GM19239 (cell line): ENCODE results near the gene CNIH2.
"Not testable (repeated sequence)": the region's sequence is repeated elsewhere in the genome, so short reads cannot be mapped to it uniquely, and the experiment has no call there.

Source experiments
- DNase-seq: peaks from one replicate; pipeline ENCODE4 v3.0.0; 2011; ENCODE audit warnings: low spot score; ENCODE audit not compliant: insufficient read length
- FAIRE-seq: peaks from 2 replicates; lab custom pipeline; 2011; peaks lifted over from hg19 to GRCh38; lab: Jason Lieb, UNC

The CNIH2 gene

DNA sequence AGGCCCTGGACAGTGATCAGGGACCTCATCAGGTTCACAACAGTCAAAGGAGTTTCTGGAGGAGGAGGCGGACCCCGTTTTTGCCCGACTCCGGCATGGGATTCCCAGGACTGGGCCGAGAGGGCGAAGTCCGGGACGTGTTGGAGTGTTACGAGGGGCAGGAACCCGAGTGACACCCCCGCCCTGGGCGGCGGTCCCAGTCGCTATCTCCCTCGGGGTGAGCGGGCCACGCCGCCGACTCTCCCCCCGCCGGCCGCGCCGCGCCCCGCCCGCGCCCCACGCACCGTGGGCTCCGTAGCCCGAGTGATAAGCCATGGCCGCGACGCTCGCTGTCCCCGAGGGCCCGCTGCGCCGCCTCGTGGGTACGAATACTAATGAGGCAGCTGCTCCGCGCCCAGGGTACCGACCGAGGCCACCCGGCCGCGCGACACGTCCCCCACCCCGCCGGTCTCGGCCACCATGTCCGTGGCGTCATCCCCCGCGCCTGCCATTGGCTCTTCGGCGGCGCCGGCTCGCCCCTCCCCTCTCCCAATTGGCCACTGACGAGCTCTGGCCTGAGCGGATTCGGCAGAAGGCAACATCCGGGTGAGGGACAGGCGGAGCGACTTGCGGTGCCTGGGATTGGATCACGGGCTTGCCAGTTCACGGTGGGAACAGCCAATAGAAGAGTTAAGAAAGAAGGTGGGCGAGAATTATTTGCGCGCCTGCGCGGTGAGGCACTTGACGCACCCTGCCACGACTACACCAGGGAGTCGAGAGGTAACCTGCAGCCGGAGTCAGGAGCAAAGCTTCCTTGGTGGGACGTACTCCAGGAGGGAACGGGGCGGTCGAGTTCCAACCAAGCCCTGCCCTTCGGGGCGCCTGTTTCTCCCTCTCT is 10.9 kb downstream of the CNIH2 start, which contains the start of gene YIF1A:
TSS of gene YIF1A (minus strand) at position 473 of the 877 bp plus-strand sequence. CDS start at position 315, 158 bp downstream.
- DNase-seq (peak; percentile 100), FAIRE-seq (peak; percentile 99)

DNA sequence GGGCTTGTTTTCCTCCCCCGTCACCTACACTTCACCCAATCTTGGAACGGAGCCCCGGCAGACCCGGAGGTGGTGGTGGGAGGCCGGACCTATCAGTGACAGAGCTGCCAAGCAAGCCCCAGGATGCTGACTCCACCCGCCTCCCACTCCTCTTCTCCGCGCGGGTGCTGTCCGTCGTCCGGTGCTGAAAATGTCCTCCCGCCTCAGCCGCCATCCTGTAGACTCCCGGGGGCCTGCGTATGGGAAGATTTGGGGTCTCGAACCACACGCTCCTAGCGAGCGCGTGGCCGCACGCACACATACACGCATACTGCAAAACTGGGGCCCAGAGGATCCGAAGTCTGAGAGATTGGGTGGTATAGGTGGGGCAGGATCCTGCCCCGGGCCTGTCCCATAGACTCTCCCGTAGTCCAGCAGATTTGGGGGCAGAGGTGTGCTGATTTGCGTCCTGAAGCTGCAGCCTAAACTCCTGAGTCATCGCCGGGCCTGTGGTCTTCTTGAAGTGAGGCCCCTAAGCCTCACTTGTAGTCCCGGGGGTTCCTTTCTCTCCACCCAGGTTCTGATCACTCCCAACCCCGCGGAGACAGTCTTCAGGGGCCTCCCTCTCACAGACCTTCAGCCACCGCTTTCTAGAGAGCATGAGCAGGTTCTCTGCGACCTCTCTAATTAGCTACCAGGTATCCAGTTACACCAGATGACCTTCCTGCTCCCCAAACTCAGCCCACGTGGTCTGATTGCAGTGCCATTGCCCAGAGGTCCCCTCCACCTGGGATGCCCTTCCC is 11.8 kb downstream of the CNIH2 start:
- DNase-seq, result peak; percentile 96
- no peak for FAIRE-seq

DNA sequence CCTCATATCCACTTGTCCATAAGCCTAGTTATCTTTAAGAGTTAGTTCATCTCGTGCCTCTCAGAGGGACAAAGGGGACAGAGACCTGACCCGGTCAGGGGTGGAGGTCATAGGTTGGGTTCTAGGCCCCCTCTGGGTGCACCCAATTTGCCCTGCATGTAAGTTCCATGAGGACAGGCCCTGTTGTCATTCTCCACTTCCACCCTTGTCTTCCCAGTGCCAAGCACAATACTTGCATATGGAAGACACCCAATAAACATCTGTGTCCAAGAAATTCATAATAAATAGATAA is 12.3 kb downstream of the CNIH2 start:
- FAIRE-seq (no peak), DNase-seq (no peak)

DNA sequence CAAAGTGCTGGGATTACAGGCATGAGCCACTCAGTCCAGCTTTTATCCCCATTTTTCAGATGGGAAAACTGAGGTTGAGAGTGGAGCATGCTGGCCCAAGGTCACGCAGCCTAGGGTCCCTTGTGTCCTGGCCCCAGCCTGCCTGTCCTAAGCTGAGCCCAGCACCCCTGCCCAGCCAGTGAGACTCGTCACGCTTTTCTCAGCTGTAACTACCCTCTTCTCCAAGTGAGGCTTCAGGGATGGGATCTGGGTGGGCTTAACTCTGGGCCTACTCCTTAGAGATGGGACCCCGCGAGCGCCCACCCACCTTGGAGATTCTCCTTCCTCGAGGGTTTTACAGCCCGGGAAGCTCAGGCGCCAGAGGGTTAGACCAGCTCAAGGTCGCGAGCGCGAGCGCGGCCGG is 13.3 kb downstream of the CNIH2 start:
- FAIRE-seq, result no peak
- DNase-seq, result no peak

- FAIRE-seq (no peak), DNase-seq (no peak)
These were observed 13.9 kb downstream of the CNIH2 start, which contains the start of gene TMEM151A for GRCh38 chr11:66291706-66292542. TMEM151A (plus strand) TSS chr11:66291894; CDS start chr11:66292014, 120 bp downstream.

GRCh38 chr11:66292543-66293332 is 14.8 kb downstream of the CNIH2 start:
- FAIRE-seq, result no peak

GRCh38 chr11:66293352-66293751 is 15.4 kb downstream of the CNIH2 start:
- no peak for DNase-seq
- FAIRE-seq, result no peak

More at GRCh38 chr11:66292543-66293332, 14.8 kb downstream of the CNIH2 start:
- no peak for DNase-seq

- FAIRE-seq, result no peak
- no peak for DNase-seq
These were observed 16.0 kb downstream of the CNIH2 start for GRCh38 chr11:66293777-66294625.

DNA sequence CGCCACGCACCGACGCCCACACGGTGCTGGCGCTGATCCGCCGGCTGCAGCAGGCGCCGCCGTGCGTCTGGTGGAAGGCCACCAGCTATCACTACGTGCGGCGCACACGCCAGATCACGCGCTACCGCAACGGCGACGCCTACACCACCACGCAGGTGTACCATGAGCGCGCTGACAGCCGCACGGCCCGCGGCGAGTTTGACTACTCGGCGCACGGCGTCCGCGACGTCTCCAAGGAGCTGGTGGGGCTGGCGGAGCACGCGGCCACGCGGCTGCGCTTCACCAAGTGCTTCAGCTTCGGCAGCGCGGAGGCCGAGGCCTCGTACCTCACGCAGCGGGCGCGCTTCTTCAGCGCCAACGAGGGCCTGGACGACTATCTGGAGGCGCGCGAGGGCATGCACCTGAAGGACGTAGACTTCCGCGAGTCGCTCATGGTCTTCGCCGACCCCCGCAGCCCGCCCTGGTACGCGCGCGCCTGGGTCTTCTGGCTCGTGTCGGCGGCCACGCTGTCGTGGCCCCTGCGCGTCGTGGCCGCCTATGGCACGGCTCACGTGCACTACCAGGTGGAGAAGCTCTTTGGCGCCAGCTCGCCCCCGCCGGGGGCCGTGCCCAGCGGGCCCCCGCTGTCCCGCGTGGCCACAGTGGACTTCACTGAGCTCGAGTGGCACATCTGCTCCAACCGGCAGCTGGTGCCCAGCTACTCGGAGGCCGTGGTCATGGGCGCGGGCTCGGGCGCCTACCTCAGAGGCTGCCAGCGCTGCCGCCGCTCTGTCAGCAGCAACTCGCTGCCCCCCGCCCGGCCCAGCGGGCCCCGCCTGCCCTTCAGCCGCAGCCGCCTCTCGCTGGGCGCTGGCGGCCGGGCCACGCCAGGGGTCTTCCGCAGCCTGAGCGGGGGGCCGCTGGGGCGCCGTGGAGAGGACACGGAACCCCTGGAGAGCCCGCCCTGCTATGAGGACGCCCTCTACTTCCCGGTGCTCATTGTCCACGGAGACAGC is 16.9 kb downstream of the CNIH2 start:
- DNase-seq, result no peak
- FAIRE-seq, result no peak

DNA sequence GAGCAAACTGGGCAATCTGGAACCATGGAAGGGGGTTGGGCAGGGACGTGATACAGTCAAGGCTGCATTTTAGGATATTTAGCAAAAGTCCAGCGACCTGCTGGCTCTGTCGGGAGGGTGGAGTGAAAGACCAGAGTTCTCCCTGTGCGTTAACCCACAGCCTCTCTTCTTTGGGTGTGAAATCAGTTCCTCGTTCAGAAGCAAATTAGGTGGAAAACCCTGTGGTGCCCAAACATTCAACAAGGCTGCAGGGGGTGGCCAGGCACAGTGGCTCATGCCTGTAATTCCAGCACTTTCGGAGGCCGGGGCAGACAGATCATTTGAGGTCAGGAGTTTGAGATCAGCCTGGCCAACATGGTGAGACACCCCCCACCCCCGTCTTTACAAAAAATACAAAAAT is 19.6 kb downstream of the CNIH2 start:
- FAIRE-seq, result no peak
- DNase-seq, result no peak

DNA sequence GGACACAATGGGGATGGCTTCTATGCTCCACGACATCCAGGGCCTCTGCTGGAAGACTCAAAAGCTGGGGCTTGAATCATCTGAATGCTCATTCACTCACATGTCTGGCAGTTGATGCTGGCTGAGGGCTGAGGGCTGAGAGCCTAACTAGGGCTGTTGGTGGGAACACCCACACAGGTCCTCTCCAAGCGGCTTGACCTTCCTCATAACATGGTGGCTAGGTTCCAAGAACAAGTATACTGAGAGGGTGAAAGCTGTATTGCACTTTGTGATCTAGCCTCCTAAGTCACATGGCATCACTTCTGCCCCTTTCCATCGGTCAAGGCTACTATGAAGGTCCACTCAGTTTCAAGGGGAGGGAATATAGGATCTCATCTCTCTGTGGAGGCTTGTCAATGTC is 21.2 kb downstream of the CNIH2 start:
- DNase-seq (no peak), FAIRE-seq (no peak)

GRCh38 chr11:66302656-66303055 is 24.7 kb downstream of the CNIH2 start:
- no peak for FAIRE-seq
- no peak for DNase-seq

DNA sequence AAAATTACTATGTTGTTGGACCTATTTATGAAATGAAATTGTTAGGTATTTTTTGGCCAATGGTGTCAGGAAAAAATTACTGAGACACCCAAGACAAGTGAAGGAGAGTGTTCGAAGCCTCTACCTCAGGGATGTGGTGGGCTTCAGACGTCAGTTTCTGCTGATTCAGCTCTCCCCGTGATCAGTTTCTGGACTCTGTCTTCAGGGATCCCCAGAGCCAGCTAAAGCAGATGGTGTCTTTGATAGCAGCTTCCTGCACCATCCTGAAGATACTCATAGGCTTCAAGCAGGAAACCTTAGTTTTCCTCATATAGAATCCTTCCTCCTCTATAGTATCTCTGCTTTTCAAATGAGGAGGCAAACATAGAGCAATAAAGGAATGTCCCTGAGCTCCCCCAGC is 31.5 kb downstream of the CNIH2 start:
- no peak for FAIRE-seq

DNA sequence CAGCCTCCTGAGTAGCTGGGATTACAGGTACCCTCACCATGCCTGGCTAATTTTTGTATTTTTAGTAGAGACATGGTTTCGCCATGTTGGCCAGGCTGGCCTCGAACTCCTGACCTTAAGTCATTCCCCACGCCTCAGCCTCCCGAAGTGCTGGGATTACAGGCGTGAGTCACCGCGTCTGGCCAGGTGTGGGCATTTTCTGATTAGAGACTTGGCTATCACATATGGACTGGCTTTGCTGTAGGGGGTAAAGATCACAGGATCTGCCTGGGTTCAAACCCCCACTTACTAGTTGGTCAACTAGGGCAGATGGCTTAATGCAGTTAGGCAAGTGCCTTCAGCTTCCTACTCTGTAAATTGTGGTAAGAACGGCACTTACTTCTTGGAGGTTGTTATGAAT is 32.3 kb downstream of the CNIH2 start:
- FAIRE-seq (no peak), DNase-seq (no peak)

More for the DNA sequence above, 31.5 kb downstream of the CNIH2 start:
- DNase-seq, result no peak

DNA sequence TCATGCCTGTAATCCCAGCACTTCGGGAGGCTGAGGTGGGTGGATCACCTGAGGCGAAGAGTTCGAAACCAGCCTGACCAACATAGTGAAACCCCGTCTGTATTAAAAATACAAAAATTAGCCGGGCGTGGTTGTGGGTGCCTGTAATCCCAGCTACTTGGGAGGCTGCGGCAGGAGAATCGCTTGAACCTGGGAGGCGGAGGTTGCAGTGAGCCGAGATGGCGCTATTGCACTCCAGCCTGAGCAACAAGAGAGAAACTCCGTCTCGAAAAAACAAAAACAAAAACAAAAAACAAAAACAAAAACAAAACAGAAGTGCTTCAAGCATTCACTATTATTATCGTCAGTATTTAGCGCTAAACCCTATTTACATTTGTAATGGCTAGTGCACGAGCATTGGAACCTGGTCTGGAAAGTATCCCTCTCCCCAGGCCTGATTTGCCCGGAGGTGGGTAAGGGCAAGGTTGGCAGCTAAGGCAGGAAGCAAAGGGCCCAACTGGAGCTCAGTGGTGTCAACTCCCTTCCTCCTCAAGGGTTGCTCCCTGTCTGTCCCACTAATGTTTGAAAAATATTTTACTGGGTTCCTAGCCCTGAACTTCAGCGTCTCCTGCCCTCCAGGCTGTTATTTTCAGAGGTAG is 32.9 kb downstream of the CNIH2 start:
- not testable (repeated sequence) for FAIRE-seq, DNase-seq

DNA sequence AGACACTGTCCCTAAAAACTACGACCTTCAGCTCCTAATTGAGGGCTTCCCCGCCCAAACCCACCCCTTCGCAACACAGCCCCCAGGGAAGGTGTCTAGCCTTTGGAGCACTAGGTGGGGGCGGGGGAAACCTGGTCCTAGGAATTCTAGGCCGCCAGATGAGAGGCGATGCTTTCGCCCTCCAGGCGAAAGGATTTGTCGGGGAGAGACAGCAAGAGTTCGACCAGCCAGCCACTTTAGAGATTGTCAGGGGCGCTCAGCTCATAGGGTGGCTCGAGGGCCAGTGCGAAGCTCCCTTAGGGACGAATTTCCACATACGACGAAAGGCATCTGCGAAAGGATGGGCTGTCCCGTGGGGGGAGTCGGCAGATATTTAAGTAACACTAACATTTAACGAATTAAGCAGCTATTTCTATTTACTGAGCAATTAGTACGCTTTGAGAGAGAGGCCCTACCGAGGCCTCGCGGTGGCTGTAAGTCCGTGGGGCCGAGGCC is 33.5 kb downstream of the CNIH2 start:
- FAIRE-seq, result no peak
- DNase-seq, result no peak
